ENCODE measurements around the gene B4GALNT3.

Gene B4GALNT3

GRCh38 chr12:509500-509899 is 49.8 kb downstream of the B4GALNT3 start:
- no peak for TF ChIP-seq CTCF (IDR thresholded peaks at IDR 0.05; ENCODE audit: low read depth, low read length)
- DNase-seq (ENCODE audit: extremely low read depth, low read depth), result no peak

- TF ChIP-seq CTCF (IDR thresholded peaks at IDR 0.05; ENCODE audit: low read depth, low read length), result no peak
- no peak for DNase-seq (ENCODE audit: extremely low read depth, low read depth)
Measured at GRCh38 chr12:510071-510825, 50.5 kb downstream of the B4GALNT3 start.

- no peak for TF ChIP-seq CTCF (IDR thresholded peaks at IDR 0.05; ENCODE audit: low read depth, low read length)
- no peak for DNase-seq (ENCODE audit: extremely low read depth, low read depth)
Measured at GRCh38 chr12:512933-513332, 53.2 kb downstream of the B4GALNT3 start.

GRCh38 chr12:513446-513845 is 53.7 kb downstream of the B4GALNT3 start:
- DNase-seq (ENCODE audit: extremely low read depth, low read depth), result no peak

GRCh38 chr12:517538-517937 is 57.8 kb downstream of the B4GALNT3 start:
- DNase-seq (ENCODE audit: extremely low read depth, low read depth), result no peak
- TF ChIP-seq CTCF (IDR thresholded peaks at IDR 0.05; ENCODE audit: low read depth, low read length), result no peak

More at GRCh38 chr12:513446-513845, 53.7 kb downstream of the B4GALNT3 start:
- TF ChIP-seq CTCF (IDR thresholded peaks at IDR 0.05; ENCODE audit: low read depth, low read length), result no peak

- TF ChIP-seq CTCF (IDR thresholded peaks at IDR 0.05; ENCODE audit: low read depth, low read length), result no peak
- DNase-seq (ENCODE audit: extremely low read depth, low read depth), result no peak
Measured at GRCh38 chr12:520119-520518, 60.4 kb downstream of the B4GALNT3 start.

- TF ChIP-seq CTCF (IDR thresholded peaks at IDR 0.05; ENCODE audit: low read depth, low read length), result no peak
- DNase-seq (ENCODE audit: extremely low read depth, low read depth), result no peak
Measured at GRCh38 chr12:522692-523378, 63.1 kb downstream of the B4GALNT3 start.

Measured in AG09319 (cell line).